H7 (cell line): ENCODE data around the gene OPTC. TPM values are rescaled to one million over a fixed set of nuclear protein-coding genes. Genes with fewer than 3 reads are reported as not detected.
A peak's percentile ranks its signal among the peaks of the same experiment; 100 is the strongest.
"Not testable (repeated sequence)": the region's sequence is repeated elsewhere in the genome, so short reads cannot be mapped to it uniquely, and the experiment has no call there.

Experiments used
- DNase-seq: peaks from one replicate; pipeline ENCODE4 v3.0.0; 2012
- H3K27me3 ChIP-seq: 2 replicates; pipeline ENCODE4 v1.6.0; 2011; ENCODE audit warnings: mild to moderate bottlenecking, low read length; ENCODE audit not compliant: control insufficient read depth, insufficient read depth
- H3K36me3 ChIP-seq: replicated peaks from 2 replicates; pipeline ENCODE4 v1.5.1; 2011; ENCODE audit warnings: low read length; ENCODE audit not compliant: control insufficient read depth, insufficient read depth
- H3K4me3 ChIP-seq: 2 replicates; pipeline ENCODE4 v1.5.1; 2011; ENCODE audit warnings: low read depth, mild to moderate bottlenecking, control low read depth, low read length, moderate library complexity; ENCODE audit not compliant: insufficient read depth
- total RNA-seq: library from RNA; depleted of rRNA; stranded (reverse); fragments of >200 nt; shearing (Covaris generic); gene quantifications from 2 replicates; pipeline ENCODE4 v1.2.3, GENCODE V29; 2014

Gene OPTC
- total RNA-seq, 1 experiment from 2014 or later, result 0.80 TPM

- DNase-seq, result no peak
- Histone ChIP-seq H3K36me3 (no peaks in the 10 kb centered on the region), H3K4me3 (no peak overlapping the region)
These were observed 17.6 kb downstream of the OPTC start for GRCh38 chr1:203511513-203511912.

GRCh38 chr1:203511930-203512329 lies 18.0 kb downstream of the OPTC start:
- no peak for DNase-seq
- Histone ChIP-seq H3K4me3 (no peak overlapping the region), H3K27me3 (peaks cover 29% of the 10 kb centered on the region), H3K36me3 (no peaks in the 10 kb centered on the region)

More at GRCh38 chr1:203511513-203511912, 17.6 kb downstream of the OPTC start:
- peaks cover 29% of the 10 kb centered on the region for H3K27me3 ChIP-seq

GRCh38 chr1:203512517-203512847 lies 18.5 kb downstream of the OPTC start:
- Histone ChIP-seq H3K4me3 (no peak overlapping the region), H3K27me3 (peaks cover 32% of the 10 kb centered on the region), H3K36me3 (no peaks in the 10 kb centered on the region)
- no peak for DNase-seq

GRCh38 chr1:203512848-203513584 lies 19.1 kb downstream of the OPTC start:
- Histone ChIP-seq H3K4me3 (no peak overlapping the region), H3K27me3 (peaks cover 36% of the 10 kb centered on the region), H3K36me3 (no peaks in the 10 kb centered on the region)
- no peak for DNase-seq

- H3K27me3 ChIP-seq, result peaks cover 41% of the 10 kb centered on the region
- no peak for DNase-seq
- H3K36me3 ChIP-seq, result no peaks in the 10 kb centered on the region
- H3K4me3 ChIP-seq, result no peak overlapping the region; the same call in 1 of the 2 replicates
These were observed 19.7 kb downstream of the OPTC start for GRCh38 chr1:203513585-203514031.

GRCh38 chr1:203516184-203516583 lies 22.2 kb downstream of the OPTC start:
- no peak overlapping the region for H3K4me3 ChIP-seq
- H3K27me3 ChIP-seq, result peaks cover 56% of the 10 kb centered on the region
- DNase-seq, result no peak
- no peaks in the 10 kb centered on the region for H3K36me3 ChIP-seq

- no peak for DNase-seq
- Histone ChIP-seq H3K4me3 (no peak overlapping the region), H3K27me3 (peaks cover 63% of the 10 kb centered on the region), H3K36me3 (no peaks in the 10 kb centered on the region)
These were observed 23.0 kb downstream of the OPTC start for GRCh38 chr1:203516906-203517305.

GRCh38 chr1:203517426-203518110 lies 23.6 kb downstream of the OPTC start:
- Histone ChIP-seq H3K4me3 (no peak overlapping the region), H3K27me3 (peaks cover 63% of the 10 kb centered on the region), H3K36me3 (no peaks in the 10 kb centered on the region)
- DNase-seq, result no peak

- not testable (repeated sequence) for H3K36me3 ChIP-seq, DNase-seq, H3K4me3 ChIP-seq
- H3K27me3 ChIP-seq, result peaks cover 57% of the 10 kb centered on the region
These were observed 24.2 kb downstream of the OPTC start for GRCh38 chr1:203518139-203518538.

GRCh38 chr1:203518541-203518940 lies 24.6 kb downstream of the OPTC start:
- Histone ChIP-seq H3K27me3 (peaks cover 53% of the 10 kb centered on the region), H3K36me3 (no peaks in the 10 kb centered on the region), H3K4me3 (no peak overlapping the region)
- DNase-seq, result no peak

GRCh38 chr1:203519053-203519840 lies 25.3 kb downstream of the OPTC start:
- H3K27me3 ChIP-seq, result peaks cover 48% of the 10 kb centered on the region
- peak; percentile 85 for DNase-seq
- no peaks in the 10 kb centered on the region for H3K36me3 ChIP-seq
- no peak overlapping the region for H3K4me3 ChIP-seq

GRCh38 chr1:203519896-203520295 lies 25.9 kb downstream of the OPTC start:
- peaks cover 48% of the 10 kb centered on the region for H3K27me3 ChIP-seq
- DNase-seq, result no peak
- H3K36me3 ChIP-seq, result no peaks in the 10 kb centered on the region
- H3K4me3 ChIP-seq, result no peak overlapping the region

GRCh38 chr1:203520315-203520714 lies 26.4 kb downstream of the OPTC start:
- no peak overlapping the region for H3K4me3 ChIP-seq
- DNase-seq, result no peak
- no peaks in the 10 kb centered on the region for H3K36me3 ChIP-seq
- H3K27me3 ChIP-seq, result peaks cover 44% of the 10 kb centered on the region

- DNase-seq, result no peak
- Histone ChIP-seq H3K27me3 (peaks cover 37% of the 10 kb centered on the region), H3K4me3 (no peak overlapping the region), H3K36me3 (no peaks in the 10 kb centered on the region)
These were observed 27.3 kb downstream of the OPTC start for GRCh38 chr1:203521074-203521794.
